ENCODE results near the gene ALOX15B.

The ALOX15B gene

DNA sequence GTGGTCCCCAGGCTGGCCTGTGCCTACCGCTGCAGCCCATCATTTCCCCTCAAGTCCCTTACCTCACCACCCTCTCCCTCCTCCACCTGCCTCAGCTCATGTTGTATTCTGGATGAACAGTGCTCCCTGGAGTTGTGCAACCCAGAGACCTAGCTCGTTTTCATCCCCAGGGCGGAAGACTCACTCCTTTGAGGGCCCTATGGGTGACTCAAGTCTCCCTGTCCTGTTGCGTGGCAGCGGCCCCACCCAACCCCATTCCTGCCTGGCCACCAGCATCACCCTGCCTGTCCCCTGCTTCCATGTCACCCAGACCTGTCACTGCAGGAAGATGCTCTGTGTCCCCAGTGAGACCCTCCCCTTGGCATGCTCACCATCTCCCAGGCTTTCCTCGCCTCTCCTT, 45.4 kb downstream of the ALOX15B start:
- no peak for DNase-seq

DNA sequence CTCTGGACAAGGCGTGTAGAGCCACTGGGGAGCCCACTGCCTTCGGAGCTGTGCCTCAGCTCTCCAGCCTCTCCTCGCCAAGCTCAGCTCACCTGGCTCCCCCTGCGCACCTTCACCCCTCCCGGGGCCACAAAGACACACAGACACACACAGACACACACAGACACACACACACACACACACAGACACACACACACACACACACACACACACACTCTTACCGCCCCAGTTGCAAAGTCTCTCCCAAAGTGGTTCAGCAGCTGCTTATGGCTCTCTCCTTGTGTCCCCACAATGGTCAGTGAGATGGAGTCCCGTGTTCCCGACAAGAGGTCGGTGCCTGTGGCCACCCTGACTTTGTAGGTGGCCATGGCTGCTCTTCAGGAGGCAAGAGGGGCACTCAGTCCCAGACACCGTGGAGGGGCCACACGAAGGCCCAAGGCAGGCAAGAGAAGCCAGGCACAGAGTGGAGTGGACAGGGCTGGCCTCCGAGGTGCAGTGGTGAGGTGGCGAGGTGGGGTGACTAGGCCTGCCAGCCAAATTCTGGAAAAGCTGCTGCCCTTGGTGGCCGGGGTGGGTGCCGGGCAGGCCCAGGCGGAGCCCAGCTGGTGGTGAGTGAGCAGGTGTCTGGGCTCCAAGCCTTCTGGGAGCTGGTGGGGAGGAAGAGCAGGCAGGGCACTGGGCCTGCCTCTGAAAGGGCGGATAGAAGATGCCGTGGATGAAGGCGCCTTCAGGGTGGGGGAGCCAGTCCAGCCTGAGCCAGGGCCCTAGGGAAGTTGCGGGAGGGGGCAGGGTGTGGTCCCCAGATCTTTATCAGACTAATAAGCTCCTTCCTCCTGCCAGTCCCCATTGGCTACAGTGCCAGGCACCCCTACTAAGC, 48.5 kb downstream of the ALOX15B start, which contains the start of gene ALOX12B:
Gene ALOX12B (minus strand): TSS at position 642 of the 877 bp plus-strand sequence. CDS start 274 bp downstream, at position 368.
- no peak for DNase-seq

DNA sequence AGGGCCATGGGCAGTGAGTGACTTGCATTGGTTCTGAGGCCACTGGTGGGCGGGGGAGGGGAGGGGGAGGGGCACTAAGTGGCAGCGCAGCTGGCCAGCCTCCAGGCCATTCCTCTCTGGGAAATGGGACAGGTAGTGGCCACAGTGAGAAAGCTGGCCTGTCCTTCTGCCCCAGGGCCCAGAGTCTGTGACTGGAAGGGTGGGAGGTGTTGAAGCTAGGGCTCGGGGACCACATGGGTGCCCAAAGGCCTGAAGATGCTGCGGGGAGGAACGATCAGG, 49.0 kb downstream of the ALOX15B start:
- DNase-seq = no peak

DNA sequence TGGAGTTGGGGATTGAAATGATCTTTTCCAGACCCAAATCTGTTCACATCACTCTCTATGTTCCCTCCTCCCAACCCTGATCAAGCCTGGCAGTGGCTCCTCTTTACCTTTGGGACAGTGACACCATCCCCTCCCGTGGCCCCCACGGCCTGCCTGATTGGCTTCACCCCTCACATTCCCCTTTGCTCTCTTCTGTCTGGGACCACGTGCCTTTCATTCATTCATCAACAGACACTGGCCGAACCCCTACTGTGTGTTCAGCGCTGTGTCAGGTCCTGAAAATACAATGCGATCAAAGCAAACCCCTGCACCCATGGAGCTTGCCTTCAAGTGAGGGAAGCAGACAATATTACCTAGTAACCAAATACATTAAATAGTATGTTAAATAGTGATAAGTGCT, 50.9 kb downstream of the ALOX15B start:
- DNase-seq = no peak

DNA sequence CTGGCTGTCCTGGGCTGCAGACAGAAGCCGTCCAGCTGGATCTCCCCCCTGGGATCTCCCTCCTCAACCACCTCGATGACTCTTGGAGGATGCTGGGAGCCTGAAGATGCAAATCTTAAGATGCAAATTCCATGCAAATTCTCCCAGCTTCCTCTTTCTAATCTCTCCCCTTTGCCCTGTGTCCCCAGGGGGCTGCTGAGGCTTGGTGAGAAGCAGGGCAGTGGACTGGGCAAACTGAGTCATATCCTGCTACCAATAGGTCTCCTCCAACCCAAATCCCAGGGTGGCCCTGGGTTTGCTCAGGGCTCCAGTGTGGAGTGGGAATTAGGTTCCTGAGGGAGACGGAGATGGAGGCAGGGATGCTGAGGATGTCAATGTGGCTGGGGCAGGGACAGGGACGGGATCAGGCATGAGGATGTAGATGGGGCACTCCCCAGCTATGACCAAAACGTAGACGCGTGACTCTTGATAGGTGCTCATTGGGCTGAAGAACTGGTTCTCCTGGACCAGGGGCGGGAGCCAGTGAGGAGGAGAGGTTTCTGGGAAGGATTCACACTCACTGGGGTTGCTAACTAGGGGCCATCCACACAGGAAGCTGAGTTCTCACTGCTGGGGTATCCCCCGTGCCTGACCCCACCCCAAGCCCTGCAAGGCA, 52.3 kb downstream of the ALOX15B start:
- DNase-seq = no peak

DNA sequence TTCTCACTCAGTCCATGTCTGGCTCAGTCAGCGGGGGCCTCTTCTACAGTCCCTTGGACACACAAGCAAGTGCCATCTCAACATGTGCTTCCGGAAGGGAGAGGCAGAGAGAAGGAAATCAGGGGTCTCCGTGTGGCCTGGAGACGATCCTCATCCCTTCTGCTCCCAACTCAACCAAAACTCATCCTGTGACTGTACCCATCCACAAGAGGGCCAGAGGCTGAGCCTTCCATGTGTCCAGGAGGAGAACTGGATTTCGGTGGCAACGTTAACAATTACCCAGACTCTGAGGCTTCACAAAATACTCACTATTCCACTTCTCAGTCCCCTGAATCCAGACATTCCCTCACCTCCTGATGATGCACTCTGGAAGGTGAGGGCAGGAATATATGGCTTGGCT, 56.5 kb downstream of the ALOX15B start:
- no peak for DNase-seq

DNA sequence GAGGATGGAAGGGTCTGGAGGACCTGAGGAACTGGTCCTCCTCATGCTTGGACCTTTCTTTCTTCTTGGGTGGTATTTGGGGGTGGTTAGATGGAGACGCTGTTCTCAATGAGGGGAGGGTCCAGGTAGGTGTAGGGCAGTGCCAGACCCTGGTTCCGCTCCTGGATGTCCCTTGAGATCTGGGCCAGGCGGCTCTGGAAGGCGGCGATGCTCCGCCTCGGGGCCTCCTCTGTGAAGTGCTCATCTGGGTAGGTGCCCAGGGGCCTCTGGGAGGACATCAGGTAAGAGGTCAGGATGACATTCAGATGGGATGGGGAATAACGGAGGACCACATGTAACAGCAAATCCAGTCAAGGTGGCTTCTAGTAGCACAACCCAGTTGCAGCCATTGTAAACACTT, 57.7 kb downstream of the ALOX15B start:
- DNase-seq = no peak
